HG02981 (cell line): ENCODE results near the gene FLT3LG.

Experiments
- ATAC-seq: cut with Tn5 transposase; IDR thresholded peaks from one replicate; pipeline ENCODE4 v1.9.1; 2021; ENCODE audit warnings: mild to moderate bottlenecking, moderate library complexity; ENCODE audit not compliant: unreplicated experiment

Gene FLT3LG

DNA sequence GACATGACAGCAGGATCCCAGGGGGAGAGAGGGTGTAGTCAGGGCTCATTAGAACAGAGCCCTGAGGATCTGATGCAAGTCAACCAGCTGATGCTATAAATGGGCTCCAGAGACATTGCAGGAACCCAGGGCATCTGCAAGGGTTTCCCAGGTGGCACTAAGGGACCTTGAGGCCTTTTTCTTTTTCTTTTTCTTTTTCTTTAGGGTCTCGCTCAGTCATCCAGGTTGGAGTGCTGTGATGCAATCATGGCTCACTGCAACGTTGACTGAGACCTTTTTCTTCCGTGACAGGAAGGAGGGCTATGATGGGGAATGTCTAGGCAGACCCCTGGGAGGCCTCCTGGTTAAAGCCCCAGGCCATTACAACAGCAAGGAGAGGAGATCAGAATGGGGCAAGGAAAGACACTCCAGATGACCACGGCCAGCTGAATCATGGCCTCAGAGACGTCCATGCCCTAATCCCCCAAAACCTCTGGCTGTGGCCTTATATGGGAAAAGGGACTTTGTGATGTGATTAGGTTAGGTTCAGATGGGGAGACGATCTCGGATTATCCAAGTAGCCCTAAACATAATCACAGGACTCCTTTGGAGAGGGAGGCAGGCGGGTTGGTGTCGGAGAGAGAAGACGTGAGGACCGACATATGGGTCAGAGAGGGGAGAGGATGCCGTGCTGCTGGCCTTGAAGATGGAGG is 33.9 kb downstream of the FLT3LG start:
- ATAC-seq: no peak

DNA sequence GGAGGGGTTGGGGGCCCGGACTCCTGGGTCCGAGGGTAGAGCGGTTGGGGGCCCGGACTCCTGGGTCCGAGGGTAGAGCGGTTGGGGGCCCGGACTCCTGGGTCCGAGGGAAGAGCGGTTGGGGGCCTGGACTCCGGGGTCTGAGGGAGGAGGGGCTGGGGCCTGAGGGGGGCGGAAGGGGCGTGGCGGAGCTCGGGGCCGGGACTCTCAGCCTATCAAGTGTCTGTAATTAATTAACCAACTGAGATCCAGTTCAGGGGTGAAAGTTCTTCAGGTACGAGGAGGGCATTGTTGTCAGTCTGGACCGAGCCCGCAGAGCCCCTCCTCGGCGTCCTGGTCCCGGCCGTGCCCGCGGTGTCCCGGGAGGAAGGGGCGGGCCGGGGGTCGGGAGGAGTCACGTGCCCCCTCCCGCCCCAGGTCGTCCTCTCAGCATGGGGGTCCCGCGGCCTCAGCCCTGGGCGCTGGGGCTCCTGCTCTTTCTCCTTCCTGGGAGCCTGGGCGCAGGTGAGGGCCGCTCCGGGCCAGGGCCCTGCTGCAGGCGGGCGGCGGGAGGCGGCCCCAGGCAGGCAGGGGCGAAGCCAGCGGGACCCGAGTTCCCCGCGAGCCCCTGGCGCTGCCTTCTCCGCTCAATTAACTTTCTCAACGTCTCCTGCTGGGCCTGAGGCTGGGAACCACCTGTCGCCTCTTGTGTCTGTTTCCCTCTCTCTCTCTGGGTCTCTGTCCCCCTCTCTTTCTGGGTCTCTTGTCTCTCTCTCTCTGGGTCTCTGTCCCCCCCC is 39.1 kb downstream of the FLT3LG start:
- ATAC-seq: no peak

GRCh38 chr19:49513746-49514118 is 39.7 kb downstream of the FLT3LG start:
- ATAC-seq: no peak

DNA sequence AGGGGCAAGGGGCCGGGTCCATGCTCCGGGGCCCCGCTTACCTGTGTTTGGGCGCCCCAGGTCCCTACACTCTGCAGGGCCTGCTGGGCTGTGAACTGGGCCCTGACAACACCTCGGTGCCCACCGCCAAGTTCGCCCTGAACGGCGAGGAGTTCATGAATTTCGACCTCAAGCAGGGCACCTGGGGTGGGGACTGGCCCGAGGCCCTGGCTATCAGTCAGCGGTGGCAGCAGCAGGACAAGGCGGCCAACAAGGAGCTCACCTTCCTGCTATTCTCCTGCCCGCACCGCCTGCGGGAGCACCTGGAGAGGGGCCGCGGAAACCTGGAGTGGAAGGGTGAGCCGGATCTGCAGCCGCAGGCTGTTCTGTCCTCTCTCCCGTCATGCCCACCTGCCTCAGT is 40.1 kb downstream of the FLT3LG start:
- ATAC-seq: no peak

- ATAC-seq: no peak
Observed at GRCh38 chr19:49515767-49516166, 41.8 kb downstream of the FLT3LG start.

- ATAC-seq: no peak
Observed at GRCh38 chr19:49518033-49518432, 44.0 kb downstream of the FLT3LG start.

GRCh38 chr19:49520705-49521319 is 46.8 kb downstream of the FLT3LG start:
- no peak for ATAC-seq

DNA sequence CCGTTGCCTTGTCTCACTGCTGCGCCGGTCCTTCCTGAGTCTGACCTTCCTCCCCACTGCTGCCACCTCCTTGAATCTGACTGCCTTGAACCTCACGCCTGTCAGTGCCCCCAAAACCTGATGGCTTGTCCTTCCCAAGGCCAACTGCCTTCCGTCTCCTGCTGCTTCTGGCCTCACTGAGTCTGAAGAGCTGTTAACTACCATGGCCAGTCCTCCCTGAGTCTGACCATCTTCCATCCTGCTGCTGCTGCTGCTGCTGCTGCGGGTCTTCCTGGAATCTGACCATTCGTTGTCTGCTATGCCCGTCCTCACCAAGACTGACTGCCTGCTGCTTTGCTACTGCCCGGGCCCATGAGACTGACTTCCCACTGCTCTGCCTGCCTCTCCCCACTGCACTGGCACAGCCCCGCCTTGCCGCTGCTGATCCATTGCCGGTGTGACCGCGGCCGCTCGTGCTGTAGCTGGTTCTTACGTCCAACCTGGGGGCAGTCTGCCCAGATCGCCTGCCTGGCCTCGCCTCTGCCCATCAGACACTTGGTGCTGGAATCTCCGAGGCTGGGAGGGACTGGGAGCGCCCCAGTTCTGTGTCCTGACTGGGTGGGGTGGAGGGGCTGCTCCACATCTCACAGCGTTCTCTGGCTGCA is 50.9 kb downstream of the FLT3LG start:
- ATAC-seq: no peak

- no peak for ATAC-seq
Observed at GRCh38 chr19:49528211-49528771, 54.3 kb downstream of the FLT3LG start.

DNA sequence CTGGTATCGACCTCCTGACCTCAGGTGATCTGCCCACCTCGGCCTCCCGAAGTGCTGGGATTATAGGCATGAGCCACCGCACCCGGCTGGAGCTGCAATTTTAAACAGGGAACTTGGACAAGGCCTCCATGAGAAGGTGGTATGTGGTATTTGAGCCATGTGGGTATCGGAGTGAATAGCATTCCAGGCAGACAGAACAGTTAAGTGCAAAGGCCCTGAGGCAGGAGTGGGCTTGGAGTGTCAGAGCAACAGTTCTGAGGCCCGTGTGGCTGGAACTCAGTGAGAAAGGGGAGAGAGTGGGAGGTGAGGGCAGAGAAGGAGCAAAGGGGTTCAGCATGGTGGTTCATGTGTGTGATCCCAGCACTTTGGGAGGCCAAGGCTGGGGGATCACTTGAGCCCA is 56.7 kb downstream of the FLT3LG start:
- ATAC-seq: no peak

DNA sequence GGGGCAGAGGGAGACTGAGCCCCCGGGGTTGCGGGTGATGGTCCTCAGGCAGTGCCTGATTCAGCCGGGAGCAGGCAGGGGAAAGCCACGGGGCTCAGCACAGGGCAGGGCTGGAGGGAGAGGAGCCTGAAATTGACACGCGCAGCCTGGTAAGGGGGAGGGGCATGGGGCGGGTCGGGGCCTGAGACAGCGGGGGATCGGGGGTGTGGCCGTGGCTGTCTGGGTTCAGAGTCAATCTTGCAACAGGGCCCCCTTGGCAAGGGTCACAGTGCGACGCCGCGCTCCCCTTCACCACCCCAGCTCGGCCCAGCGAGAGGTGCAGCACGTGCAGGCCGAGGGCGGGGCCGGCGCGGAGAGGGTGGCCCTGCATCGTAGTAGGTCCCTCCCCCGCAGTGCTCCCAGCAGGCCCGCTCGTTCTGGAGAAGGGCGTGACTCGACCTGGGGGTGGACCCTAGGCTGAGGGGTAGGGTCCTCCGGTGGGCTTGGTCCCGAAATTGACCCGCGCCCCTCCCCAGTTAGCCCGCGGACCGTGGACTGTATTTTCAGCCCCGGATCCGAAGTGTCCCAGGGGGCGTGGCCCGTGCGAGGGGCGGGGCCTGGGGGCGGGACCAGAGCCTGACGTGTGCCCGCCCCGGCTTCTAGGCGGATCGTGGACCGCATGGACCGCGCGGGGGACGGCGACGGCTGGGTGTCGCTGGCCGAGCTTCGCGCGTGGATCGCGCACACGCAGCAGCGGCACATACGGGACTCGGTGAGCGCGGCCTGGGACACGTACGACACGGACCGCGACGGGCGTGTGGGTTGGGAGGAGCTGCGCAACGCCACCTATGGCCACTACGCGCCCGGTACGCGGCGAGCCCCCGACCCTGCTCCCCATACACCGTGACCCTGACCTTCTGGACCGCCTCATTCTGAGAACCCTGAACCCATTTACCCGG is 59.8 kb downstream of the FLT3LG start:
- ATAC-seq: peak; percentile 68

DNA sequence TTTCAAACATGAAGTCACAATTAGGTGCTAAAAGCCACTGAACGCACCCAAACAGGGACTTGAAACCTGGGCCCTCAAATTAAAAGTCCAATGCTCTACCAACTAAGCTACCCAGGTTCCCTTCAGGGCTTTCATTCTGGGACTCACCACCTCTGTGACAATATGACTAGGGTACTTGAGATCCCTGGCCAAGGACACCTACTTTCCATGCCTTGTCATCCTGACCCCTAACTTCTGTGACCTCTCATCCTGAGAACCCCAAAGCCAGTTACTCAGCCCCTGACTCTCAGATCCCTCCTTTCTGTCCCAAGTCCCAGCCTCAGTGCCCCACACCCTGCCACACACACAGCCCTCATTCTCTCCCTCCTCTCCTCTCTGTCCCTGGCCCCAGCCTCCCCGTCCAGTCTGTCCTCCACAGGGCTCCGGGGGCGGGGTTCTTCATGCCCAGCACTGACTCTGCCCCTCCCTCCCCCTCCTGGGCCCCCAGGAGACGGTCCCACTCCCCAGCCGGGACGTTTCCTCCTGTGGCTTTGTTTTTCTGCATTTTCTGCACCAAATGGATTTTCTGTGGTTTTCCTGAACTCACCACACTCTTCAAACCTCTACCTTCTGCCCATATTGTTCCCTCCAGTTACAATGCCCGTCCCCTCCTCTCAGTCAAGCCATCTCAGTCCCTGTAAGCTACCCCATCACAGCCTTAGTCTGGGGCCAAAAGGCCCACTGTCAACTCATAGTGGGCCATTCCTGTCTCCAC is 60.8 kb downstream of the FLT3LG start:
- ATAC-seq: no peak
